Measurements from ENCODE around the gene NGF. TPM values are rescaled to one million over a fixed set of nuclear protein-coding genes. Genes with fewer than 3 reads are reported as not detected.

The NGF gene
- total RNA-seq: 1 to 10 TPM; 1.5 to 2.3 (median 2.1) TPM

DNA sequence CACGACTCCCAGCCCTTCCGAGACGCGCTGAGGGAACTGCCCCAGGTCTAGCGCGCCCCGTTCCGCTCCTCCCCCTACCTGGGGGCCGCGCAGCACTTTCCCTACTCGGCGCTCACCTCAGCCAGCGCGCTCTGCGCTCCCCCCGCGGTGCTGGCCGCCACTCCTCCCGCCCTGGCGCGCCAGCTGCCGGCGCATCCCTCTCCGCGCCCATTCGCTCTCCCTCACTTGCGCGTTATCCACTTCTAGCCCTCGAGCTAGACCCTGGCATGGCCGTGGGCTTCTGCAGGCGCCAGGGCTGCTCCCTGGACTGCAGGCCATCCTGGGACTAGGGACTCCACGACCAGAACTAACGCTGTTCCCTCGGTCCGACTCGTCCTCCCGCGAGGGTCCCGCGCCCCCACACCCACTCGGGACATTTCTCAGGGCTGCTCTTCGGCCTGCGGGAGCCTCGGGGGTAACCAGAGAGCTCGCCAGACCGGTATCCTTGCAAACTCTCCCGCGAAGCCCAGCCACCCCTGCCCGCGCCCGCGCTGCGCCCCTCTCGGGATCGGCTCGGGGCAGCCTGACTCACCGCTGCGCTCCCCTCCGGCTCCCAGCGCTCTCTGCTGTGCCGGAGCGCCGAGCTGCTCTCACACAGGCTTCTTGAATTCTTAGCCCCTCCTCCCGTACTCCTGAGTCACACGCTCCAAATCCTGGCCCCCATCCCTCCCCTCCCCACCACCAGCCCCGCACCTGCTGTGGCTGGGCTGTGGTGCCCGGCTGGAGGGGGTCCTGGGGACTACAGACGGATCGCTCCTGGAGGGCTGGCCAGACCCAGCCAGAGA is at the start of gene NGF:
NGF (minus strand) TSS at position 617 of the 824 bp plus-strand sequence. CDS start 51,454 bp downstream, outside the sequence.
- TF ChIP-seq, protein P1, sequence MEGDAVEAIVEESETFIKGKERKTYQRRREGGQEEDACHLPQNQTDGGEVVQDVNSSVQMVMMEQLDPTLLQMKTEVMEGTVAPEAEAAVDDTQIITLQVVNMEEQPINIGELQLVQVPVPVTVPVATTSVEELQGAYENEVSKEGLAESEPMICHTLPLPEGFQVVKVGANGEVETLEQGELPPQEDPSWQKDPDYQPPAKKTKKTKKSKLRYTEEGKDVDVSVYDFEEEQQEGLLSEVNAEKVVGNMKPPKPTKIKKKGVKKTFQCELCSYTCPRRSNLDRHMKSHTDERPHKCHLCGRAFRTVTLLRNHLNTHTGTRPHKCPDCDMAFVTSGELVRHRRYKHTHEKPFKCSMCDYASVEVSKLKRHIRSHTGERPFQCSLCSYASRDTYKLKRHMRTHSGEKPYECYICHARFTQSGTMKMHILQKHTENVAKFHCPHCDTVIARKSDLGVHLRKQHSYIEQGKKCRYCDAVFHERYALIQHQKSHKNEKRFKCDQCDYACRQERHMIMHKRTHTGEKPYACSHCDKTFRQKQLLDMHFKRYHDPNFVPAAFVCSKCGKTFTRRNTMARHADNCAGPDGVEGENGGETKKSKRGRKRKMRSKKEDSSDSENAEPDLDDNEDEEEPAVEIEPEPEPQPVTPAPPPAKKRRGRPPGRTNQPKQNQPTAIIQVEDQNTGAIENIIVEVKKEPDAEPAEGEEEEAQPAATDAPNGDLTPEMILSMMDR (IDR thresholded peaks at IDR 0.05; ENCODE audit: low read depth): no peak

DNA sequence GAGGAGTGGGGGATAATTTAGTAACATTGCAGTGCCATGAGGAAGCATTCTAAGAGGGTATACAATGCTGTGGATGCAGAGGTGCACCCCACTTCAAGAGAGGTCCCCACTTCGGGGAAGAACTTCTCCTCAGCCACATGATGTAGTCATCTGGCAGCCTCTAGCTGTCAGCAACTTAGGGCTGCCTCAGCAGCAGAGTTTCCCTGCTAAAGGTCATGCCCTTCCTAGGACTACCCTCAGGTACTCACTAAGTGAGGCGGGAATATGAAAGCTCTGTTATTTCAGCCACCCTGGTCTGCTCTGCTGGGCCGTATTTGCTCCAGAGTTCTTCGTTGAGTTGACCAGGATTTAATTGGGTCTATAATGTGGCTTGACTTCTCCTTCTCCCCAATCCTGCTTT is 41.9 kb upstream of the NGF start:
- TF ChIP-seq, protein P1 (IDR thresholded peaks at IDR 0.05; ENCODE audit: low read depth): no peak

DNA sequence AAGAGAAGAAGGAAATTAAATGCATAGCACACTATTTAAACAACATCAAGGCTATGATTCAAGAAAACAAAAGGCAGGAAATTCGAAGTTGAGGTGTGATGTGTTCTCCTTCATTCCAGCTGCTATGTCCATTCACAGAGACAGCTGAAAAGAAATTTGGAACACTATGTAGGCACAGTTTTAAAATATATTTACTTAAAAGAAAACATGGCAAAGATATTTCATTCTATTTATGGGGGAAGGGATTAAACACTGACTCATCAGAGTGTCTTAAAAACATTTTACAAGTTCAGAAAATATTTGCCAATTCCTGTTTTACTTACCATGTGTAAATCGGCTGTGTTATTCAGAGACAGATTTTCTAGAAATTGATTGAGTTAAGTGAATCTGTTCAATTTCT is 39.4 kb upstream of the NGF start:
- TF ChIP-seq, protein P1 (IDR thresholded peaks at IDR 0.05; ENCODE audit: low read depth): no peak

DNA sequence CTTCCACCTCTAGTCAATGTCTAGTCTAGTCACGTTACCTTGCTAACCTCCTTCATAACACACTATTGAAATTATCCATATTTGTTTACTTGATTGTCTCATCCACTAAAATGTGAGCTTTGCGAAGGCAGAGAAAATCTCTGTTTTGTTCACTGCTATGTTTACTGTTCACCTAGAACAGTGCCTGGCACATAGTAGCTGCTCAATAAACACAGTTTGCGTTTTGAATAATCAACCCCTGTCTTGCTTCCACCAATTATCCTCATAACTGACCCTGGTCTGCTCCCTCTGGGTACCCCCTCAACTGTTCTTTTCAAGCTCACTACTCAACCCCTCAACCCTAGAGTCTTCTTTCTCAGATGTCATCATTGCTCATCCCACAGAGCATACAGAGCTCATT is 36.5 kb upstream of the NGF start:
- TF ChIP-seq, protein P1 (IDR thresholded peaks at IDR 0.05; ENCODE audit: low read depth): no peak

DNA sequence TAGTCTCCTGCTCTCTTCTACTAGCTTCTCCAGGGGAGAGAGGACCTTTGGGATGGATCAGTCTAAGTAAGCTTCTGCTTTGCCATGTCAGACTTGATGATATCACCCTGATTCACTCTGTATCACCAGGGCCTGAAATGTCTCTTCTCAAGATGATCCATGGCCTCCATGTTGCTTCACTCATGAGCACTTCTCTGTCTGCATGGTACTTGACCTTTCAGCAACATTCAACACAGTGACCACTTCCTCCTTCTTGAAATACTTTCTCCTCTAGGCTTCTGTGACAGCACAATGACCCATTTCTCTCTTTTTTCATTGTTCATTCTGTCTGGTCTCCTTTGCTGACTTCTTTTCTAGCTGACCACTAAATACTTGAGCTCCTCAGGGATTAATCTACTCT is 35.3 kb upstream of the NGF start:
- TF ChIP-seq, protein P1 (IDR thresholded peaks at IDR 0.05; ENCODE audit: low read depth): no peak

DNA sequence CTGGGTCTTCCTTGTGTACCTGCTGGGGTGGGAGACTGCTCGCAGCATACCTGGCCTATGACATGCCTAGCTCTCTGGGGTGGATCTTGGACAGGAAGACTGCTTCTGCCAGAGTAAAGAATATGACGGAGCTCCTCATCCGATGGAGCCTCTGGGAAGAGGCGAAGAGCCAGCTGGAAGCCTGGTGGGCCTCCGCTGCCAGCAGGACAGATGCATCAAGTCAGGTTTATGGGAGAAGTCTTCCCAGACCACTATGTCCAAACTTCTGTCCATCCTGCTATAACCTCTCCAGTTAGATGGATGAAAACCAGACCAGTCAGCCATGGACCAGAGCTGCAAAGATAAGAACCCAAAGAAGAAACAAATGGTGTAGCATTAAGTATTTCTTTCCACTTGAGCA is 27.7 kb upstream of the NGF start:
- TF ChIP-seq, protein P1 (IDR thresholded peaks at IDR 0.05; ENCODE audit: low read depth): no peak

DNA sequence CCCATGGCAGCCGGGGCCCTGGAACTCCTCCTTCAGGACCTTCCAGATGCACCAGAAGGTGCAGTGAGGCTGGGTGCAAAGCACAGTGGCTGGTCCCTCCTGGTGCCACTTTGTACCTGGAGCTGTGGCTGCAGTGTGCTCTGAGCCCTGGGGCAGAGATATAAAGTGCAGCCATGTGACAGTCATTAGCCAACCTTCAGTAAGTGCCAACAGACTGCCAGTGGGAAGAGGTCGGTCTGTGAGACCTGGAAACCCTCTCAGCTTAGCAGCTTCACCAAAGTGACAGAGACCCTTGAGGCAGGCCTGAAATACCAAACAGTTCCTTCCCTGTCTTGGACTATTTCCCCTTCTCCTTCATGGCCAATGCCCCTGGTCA is 26.7 kb upstream of the NGF start:
- TF ChIP-seq, protein P1 (IDR thresholded peaks at IDR 0.05; ENCODE audit: low read depth): no peak
